H1 (cell line): ENCODE measurements around the gene SMOC2.

Experiments
- CEBPB ChIP-seq: IDR thresholded peaks from 2 replicates; pipeline ENCODE4 v1.6.1; 2012; ENCODE audit warnings: low read depth, low read length
- SP1 ChIP-seq: IDR thresholded peaks from 2 replicates; pipeline ENCODE4 v1.6.1; 2011; ENCODE audit warnings: low read depth, low read length

GRCh38 chr6:168666170-168666569, 225.2 kb downstream of the SMOC2 start:
- no peak for TF ChIP-seq CEBPB
- no peak for TF ChIP-seq SP1
